Activated CD8-positive, alpha-beta memory T cell treated with anti-CD3 and anti-CD28 coated beads for 24 hours (primary cell): ENCODE measurements around the gene MICAL2.
"Not testable (repeated sequence)": the region's sequence is repeated elsewhere in the genome, so short reads cannot be mapped to it uniquely, and the experiment has no call there.

ENCODE experiments used
- DNase-seq: peaks from one replicate; pipeline ENCODE4 v3.0.0-alpha.2; 2020

Gene MICAL2

DNA sequence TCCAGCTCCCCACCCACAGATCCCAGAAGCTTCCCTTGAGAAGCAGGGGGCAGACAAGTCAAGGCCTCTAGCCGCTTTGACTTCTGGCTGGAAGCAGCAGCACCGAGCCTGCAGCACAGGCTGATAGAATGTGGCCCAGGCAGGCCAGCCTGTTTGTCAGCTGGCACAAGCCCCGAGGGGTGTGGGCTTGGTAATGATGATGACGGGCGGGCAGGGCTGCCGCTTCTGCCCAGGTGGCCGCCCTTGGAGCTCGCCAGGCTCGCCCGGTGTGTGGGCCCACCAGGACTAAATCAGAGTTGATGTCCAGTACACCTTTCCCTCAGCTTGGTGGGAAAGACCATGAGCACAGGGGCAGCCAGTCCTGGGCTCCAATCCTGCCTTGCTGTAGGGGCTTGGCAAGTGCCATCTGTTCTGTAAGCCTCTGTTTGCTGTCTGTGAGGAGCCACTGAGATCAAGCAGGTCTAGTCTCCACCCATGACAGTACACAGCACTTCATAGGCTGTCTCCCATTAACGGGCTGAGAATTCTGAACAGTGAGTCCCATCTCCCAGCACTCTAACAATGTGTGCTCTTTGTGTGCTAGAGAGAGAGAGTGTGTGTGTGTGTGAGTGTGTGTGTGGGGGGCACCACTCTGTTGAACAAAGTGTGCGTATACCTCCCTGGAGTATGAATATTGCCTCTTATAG is 26.8 kb downstream of the MICAL2 start:
- DNase-seq: no peak

DNA sequence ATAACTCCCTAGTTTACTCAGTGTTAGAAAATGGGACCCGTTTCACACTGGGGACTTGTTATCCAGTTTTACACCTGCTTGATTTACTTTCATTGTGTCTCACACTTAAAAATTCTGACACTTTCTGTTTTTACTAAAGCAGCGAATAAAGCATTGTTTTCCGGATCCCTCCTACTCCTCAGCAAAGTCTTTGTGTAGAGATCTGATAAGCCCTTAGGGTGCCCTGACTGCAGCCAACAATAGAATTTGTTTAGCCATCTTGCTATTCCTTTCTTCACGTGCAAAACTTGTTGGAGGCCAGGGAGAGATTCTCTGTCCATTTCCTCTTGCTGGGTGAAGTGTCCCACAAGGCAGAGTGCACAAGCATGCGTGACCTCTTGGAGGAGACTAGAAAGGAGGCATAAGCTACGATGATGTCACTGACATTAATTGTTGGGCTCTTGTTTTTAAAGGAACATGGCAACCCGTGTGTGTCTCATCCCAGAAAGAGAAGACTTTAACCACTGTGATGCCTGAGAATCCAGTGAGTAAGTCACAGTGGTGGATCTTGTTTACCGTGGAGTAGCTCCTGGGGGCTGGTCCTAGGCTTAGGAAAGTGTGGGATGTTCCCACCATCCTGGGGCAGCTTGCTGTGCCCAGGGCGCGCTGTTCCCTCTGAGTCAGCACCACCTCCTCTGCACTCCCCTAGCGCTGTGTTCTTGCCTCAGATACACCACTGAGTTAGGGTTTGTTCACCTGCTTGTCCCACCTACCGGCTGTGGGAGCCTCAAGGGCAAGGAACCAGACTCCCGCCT is 27.7 kb downstream of the MICAL2 start:
- no peak for DNase-seq

DNA sequence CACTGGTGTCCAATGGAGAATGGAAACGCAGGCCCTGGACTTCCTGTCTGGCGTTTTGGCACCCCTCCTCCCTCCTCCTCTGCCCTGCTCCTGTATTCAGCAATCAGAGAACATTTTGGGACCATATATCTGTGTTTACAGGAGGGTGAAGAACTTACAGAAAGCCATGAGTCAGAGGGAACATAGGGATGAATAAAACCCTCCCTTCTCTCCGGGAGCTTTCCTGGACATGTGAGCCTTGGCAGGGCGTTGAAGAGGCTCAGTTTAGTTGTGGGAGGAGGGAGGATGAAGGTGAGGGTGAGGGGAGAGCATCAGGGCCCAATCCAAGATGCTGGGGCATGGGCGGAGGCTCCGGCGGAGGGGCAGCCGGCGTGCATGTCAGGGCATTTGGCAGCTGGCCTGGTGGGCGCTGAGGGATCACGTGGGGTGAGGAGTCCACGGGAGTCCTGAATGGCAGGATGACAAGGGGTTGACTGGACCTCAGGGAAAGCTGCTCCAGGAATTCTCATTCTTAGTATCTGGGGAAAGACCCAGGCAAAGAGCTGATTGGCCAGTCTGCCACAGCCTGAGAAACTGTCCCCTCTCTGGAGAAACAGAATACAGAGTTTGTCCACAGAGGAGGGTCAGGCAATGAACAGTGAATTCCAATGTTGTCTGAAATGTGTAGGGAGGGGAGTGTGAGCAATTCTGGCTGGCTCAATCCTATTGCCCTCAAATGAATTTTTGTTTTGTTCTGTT is 28.9 kb downstream of the MICAL2 start:
- DNase-seq: no peak

DNA sequence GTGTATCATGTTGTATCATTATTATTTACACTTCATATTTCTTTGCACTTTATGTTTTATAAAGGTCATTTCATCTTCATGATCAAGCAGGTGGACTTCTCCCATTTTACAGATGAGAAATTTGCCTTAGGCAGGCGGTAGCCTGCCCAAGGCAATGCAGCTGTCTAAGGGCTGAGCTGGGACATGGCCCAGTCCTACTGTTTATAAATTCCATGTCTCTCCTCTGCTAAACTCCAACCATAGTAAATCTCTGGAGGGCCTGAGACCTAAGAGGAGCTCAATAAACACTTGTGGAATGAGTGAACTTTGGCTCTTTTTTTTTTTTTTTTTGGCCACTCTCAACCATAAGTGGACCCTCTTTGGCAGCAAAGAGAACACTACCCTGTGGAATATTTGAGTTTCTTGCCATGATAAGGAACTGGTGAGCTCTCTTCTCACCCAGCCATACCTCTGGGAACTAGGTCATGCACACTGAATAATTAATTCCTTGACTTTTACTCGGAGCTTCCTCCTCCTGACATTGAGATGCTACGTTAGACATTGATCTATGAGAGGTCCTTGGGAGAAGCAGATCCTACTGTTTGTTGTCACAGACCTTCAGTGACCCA is 29.9 kb downstream of the MICAL2 start:
- no peak for DNase-seq

- no peak for DNase-seq
These were observed 30.9 kb downstream of the MICAL2 start for GRCh38 chr11:12141283-12141682.

DNA sequence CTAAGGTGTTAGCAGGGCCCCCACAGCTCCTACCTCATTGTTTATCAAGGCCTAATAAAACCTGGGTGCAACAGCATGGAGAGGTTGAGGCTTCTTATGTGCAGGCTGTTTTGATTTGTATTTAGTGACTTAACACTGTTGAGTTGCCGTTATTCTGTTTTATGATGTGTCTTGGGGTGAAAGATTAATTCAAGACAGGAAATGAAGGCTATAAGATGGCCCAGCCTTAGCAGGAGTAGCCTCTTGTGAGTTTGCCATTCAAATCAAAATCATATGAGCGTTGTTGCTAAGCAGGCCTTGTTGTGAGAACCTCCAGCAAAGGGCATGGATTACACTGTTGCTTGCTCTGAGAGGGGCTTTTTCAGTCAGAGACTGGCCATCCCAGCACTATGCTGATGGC is 31.8 kb downstream of the MICAL2 start:
- no peak for DNase-seq

DNA sequence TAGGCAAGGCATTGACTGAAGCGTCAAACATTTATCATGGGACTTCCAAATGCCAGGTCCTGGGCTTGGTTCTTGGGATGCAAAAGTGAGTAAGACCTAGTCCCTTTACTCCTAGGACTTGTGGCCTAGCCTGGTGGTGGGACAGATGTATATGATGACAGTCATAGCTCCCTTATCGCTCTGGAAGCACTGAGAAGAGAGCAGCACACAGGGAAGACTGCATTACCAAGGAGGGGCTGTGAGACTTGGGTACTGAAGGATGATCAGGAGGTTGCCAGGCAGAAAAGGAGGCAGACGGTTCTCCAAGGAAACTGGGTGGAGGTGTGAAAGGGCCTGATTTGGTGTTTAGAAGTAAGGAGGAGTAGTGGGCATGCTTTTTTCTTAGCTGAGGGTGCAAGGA is 32.5 kb downstream of the MICAL2 start:
- DNase-seq: no peak

DNA sequence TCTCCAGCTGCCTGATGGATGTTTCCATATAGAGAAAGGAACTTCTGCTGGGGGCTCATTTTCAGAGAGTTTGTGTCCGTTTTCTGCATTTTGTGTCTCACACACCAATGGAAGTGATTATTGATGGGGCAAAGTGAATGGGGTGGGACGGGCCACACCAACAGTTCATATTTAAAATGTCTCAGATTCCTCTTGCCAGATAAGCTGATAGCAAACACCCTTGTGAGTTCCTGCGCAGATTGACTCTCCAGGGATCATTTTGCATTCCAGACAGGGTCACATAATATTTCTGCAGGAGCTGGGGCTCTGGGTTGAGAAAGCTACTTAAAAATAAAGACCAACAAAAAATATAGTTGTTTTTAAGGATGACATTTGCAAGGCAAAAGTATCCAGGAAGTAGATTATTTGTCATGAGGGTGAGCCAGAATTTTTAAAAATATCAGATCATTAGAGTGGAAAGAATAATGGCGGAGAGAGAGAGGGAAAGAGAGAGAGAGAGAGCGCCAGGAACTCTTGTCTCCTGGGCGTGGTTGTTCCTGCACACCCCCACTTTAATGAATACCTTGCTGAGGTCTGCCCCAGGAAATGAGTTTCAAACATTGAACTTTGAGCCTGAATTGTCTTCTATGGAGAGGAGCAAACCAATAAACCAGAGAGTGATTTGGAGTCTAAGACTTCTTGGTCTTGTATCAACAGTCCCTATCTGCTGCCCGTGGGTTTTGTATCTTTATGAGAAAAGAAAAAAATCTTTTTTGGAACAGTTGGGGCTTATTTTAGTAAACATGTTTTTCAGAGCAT is 33.3 kb downstream of the MICAL2 start:
- no peak for DNase-seq

GRCh38 chr11:12144330-12145174 is 34.2 kb downstream of the MICAL2 start:
- no peak for DNase-seq

DNA sequence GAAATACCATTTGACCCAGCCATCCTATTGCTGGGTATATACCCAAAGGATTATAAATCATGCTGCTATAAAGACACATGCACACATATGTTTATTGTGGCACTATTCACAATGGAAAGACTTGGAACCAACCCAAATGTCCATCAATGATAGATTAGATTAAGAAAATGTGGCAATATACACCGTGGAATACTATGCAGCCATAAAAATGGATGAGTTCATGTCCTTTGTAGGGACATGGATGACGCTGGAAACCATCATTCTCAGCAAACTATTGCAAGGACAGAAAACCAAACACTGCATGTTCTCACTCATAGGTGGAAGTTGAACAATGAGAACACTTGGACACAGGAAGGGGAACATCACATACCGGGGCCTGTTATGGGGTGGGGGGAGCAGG is 36.3 kb downstream of the MICAL2 start:
- not testable (repeated sequence) for DNase-seq

GRCh38 chr11:12147827-12148226 is 37.4 kb downstream of the MICAL2 start:
- no peak for DNase-seq

GRCh38 chr11:12148466-12148865 is 38.1 kb downstream of the MICAL2 start:
- DNase-seq: no peak

DNA sequence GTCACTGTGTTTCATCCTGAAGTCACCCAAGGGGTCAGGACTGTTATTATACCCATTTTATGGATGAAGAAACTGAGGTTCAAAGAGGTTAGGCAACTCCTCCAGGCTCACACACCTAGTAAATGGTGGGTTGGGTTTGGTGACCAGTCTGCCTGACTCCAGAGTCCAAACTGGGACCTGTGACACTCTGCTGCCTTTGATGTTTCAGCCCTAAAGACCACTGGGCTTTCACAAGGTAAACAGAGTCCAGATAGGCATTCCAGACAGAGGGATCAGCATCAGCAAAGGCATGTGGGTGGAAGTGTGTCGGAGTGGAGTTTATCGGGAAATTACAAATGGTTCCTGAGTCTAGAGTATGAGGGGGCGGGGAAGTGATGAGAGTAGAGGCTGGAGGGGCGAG is 38.5 kb downstream of the MICAL2 start:
- no peak for DNase-seq

- DNase-seq: no peak
These were observed 39.4 kb downstream of the MICAL2 start for GRCh38 chr11:12149672-12150225.

- DNase-seq: no peak
These were observed 40.5 kb downstream of the MICAL2 start for GRCh38 chr11:12150831-12151382.

- no peak for DNase-seq
These were observed 41.9 kb downstream of the MICAL2 start for GRCh38 chr11:12152321-12152720.

DNA sequence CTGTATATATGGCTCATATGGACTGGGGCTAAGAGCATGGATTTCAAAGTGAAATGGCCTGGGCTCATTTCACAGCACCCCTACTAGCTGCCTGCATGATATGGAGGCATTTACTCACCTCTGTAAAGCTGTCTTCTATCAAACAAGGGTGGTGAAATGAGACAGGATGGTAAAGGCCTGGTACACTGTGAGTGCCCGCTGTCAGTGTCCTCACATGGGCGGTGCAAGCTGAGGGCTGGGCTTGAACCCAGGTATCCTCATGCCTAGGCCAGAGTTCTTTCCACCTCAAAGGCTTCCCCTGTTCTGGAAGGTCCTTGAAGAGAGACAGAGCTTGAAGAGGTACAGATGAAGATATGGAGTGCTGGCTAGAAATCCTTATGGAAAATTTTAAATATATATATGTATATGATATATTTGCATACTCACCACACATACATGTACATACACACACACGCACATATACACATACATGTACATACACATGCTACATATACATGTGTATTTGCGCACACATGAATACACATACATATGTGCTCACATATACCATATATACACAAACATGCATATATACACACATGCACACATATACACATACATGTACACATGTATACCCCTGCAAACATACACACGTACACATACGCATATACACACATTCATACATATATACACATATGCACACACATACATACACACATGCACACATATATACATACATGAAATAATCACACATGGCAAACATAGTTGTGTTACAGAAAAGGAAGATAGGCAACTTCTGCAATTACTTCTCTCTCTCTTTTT is 44.7 kb downstream of the MICAL2 start:
- no peak for DNase-seq

- DNase-seq: no peak
These were observed 45.3 kb downstream of the MICAL2 start for GRCh38 chr11:12155696-12156095.

- no peak for DNase-seq
These were observed 46.1 kb downstream of the MICAL2 start for GRCh38 chr11:12156301-12157140.
